ENCODE measurements around the gene TRABD2B.

The TRABD2B gene

GRCh38 chr1:47751193-47751592 is 246.0 kb downstream of the TRABD2B start:
- DNase-seq: no peak

GRCh38 chr1:47745715-47746609 is 251.2 kb downstream of the TRABD2B start:
- no peak for DNase-seq

GRCh38 chr1:47742890-47743760 is 254.1 kb downstream of the TRABD2B start:
- DNase-seq: no peak

- no peak for DNase-seq
Measured at GRCh38 chr1:47738560-47739182, 258.5 kb downstream of the TRABD2B start.

GRCh38 chr1:47732489-47732888 is 264.7 kb downstream of the TRABD2B start:
- no peak for DNase-seq

- no peak for DNase-seq
Measured at GRCh38 chr1:47731730-47732129, 265.5 kb downstream of the TRABD2B start.

GRCh38 chr1:47729685-47730084 is 267.5 kb downstream of the TRABD2B start:
- no peak for DNase-seq

GRCh38 chr1:47727697-47728085 is 269.5 kb downstream of the TRABD2B start:
- no peak for DNase-seq

- no peak for DNase-seq
Measured at GRCh38 chr1:47727051-47727696, 270.0 kb downstream of the TRABD2B start.

- peak; percentile 62 for DNase-seq
Measured at GRCh38 chr1:47725992-47726855, 271.0 kb downstream of the TRABD2B start.

GRCh38 chr1:47725511-47725991 is 271.6 kb downstream of the TRABD2B start:
- DNase-seq: no peak

- DNase-seq: no peak
Measured at GRCh38 chr1:47725000-47725473, 272.1 kb downstream of the TRABD2B start.

- DNase-seq: no peak
Measured at GRCh38 chr1:47724432-47724999, 272.7 kb downstream of the TRABD2B start.

GRCh38 chr1:47722909-47723580 is 274.1 kb downstream of the TRABD2B start:
- DNase-seq: no peak

GRCh38 chr1:47722101-47722500 is 275.1 kb downstream of the TRABD2B start:
- DNase-seq: no peak

- DNase-seq: no peak
Measured at GRCh38 chr1:47720111-47720510, 277.1 kb downstream of the TRABD2B start.

- no peak for DNase-seq
Measured at GRCh38 chr1:47717341-47717740, 279.8 kb downstream of the TRABD2B start.

- no peak for DNase-seq
Measured at GRCh38 chr1:47713975-47714767, 283.0 kb downstream of the TRABD2B start.

GRCh38 chr1:47713333-47713953 is 283.7 kb downstream of the TRABD2B start:
- no peak for DNase-seq

All from CD4-positive, alpha-beta T cell treated with Interleukin-6 for 4 hours (primary cell).